Breast epithelium (tissue), 3 donors: ENCODE results near the gene BICC1.

Experiments
- CTCF ChIP-seq, 3 donors: fragments of 450-650 bp; IDR thresholded peaks; one replicate each; pipeline ENCODE4 v1.5.1; 2016 to 2017; ENCODE audit warnings: antibody characterized with exemption in 3 of 3, mild to moderate bottlenecking in 3 of 3, moderate library complexity in 3 of 3
- POLR2A ChIP-seq: fragments of 450-650 bp; IDR thresholded peaks from one replicate; pipeline ENCODE4 v1.6.1; 2016; ENCODE audit warnings: antibody characterized with exemption, mild to moderate bottlenecking, moderate library complexity
- POLR2AphosphoS5 ChIP-seq, 3 donors: sonication (generic); formaldehyde crosslinking; IDR thresholded peaks; one replicate each; pipeline ENCODE4 v1.6.1; 2017; ENCODE audit warnings: antibody characterized with exemption in 3 of 3

GRCh38 chr10:58546722-58547445, 34.2 kb downstream of the BICC1 start:
- no peak for TF ChIP-seq CTCF (IDR thresholded peaks at IDR 0.05)
- no peak for TF ChIP-seq POLR2AphosphoS5 (IDR thresholded peaks at IDR 0.05)
- TF ChIP-seq POLR2A: no peak
